ENCODE results near the gene RNF103. TPM values are rescaled to one million over a fixed set of nuclear protein-coding genes. Genes with fewer than 3 reads are reported as not detected.
"Not testable (repeated sequence)": the region's sequence is repeated elsewhere in the genome, so short reads cannot be mapped to it uniquely, and the experiment has no call there.

Gene RNF103
- 10 to 100 TPM; 11.9 to 18.4 TPM for total RNA-seq

GRCh38 chr2:86623494-86624266 lies at the start of gene RNF103:
TSS of gene RNF103 (minus strand) at chr2:86623865. CDS start at chr2:86622886, 979 bp downstream.
- DNase-seq (ENCODE audit: low spot score in 2 of 2) (peak; percentile 92), ATAC-seq (peak; percentile 88 to 92)
- H3K36me3 Mint-ChIP-seq: peaks cover 7 to 15% of the 10 kb centered on the region in 2 donors
- no peaks in the 10 kb centered on the region for H3K9me3 Mint-ChIP-seq
- peak within 1 kb of the TSS; percentile 96 to 99 for H3K27ac Mint-ChIP-seq

- Mint-ChIP-seq H3K27ac (no peak overlapping the region), H3K9me3 (no peaks in the 10 kb centered on the region), H3K36me3 (peaks cover 0 to under 1% of the 10 kb centered on the region in 2 donors)
- DNase-seq (ENCODE audit: low spot score in 2 of 2) (no peak), ATAC-seq (no peak)
Observed at GRCh38 chr2:86673011-86673410, 49.3 kb upstream of the RNF103 start.

GRCh38 chr2:86672027-86672545 lies 48.4 kb upstream of the RNF103 start:
- ATAC-seq (no peak), DNase-seq (ENCODE audit: low spot score in 2 of 2) (no peak)
- no peaks in the 10 kb centered on the region for H3K9me3 Mint-ChIP-seq
- peaks cover 0 to 6% of the 10 kb centered on the region in 2 donors for H3K36me3 Mint-ChIP-seq
- H3K27ac Mint-ChIP-seq: no peak overlapping the region

GRCh38 chr2:86671337-86671981 lies 47.8 kb upstream of the RNF103 start:
- DNase-seq (ENCODE audit: low spot score in 2 of 2): no peak
- no peak for ATAC-seq
- H3K9me3 Mint-ChIP-seq: peaks cover 0 to 5% of the 10 kb centered on the region in 2 donors
- H3K27ac Mint-ChIP-seq: no peak overlapping the region
- H3K36me3 Mint-ChIP-seq: peaks cover 2 to 9% of the 10 kb centered on the region in 2 donors

GRCh38 chr2:86669323-86669722 lies 45.7 kb upstream of the RNF103 start:
- peaks cover 10 to 12% of the 10 kb centered on the region in 2 donors for H3K36me3 Mint-ChIP-seq
- not testable (repeated sequence) for H3K27ac Mint-ChIP-seq; DNase-seq (ENCODE audit: low spot score in 2 of 2); H3K9me3 Mint-ChIP-seq; ATAC-seq

GRCh38 chr2:86661333-86661732 lies 37.7 kb upstream of the RNF103 start:
- DNase-seq (ENCODE audit: low spot score in 2 of 2): no peak
- Mint-ChIP-seq H3K36me3 (peaks cover 7 to 22% of the 10 kb centered on the region in 2 donors), H3K27ac (no peak overlapping the region), H3K9me3 (peaks cover 9 to 13% of the 10 kb centered on the region in 2 donors)
- ATAC-seq: no peak

- DNase-seq (ENCODE audit: low spot score in 2 of 2) (no peak), ATAC-seq (no peak)
- Mint-ChIP-seq H3K36me3 (peaks cover 18 to 20% of the 10 kb centered on the region in 2 donors), H3K9me3 (peaks cover 11 to 16% of the 10 kb centered on the region in 2 donors), H3K27ac (no peak overlapping the region)
Observed at GRCh38 chr2:86650188-86650587, 26.5 kb upstream of the RNF103 start.

- ATAC-seq (no peak), DNase-seq (ENCODE audit: low spot score in 2 of 2) (no peak)
- H3K9me3 Mint-ChIP-seq: peaks cover 11 to 16% of the 10 kb centered on the region in 2 donors
- H3K27ac Mint-ChIP-seq: no peak overlapping the region
- peaks cover 18 to 20% of the 10 kb centered on the region in 2 donors for H3K36me3 Mint-ChIP-seq
Observed at GRCh38 chr2:86649119-86649947, 25.7 kb upstream of the RNF103 start.

GRCh38 chr2:86648681-86649080 lies 25.0 kb upstream of the RNF103 start:
- ATAC-seq (no peak), DNase-seq (ENCODE audit: low spot score in 2 of 2) (no peak)
- peaks cover 18 to 20% of the 10 kb centered on the region in 2 donors for H3K36me3 Mint-ChIP-seq
- peaks cover 11 to 16% of the 10 kb centered on the region in 2 donors for H3K9me3 Mint-ChIP-seq
- no peak overlapping the region for H3K27ac Mint-ChIP-seq

GRCh38 chr2:86646865-86647264 lies 23.2 kb upstream of the RNF103 start:
- H3K27ac Mint-ChIP-seq: no peak overlapping the region
- ATAC-seq: no peak
- no peak for DNase-seq (ENCODE audit: low spot score in 2 of 2)
- H3K36me3 Mint-ChIP-seq: peaks cover 18 to 20% of the 10 kb centered on the region in 2 donors
- peaks cover 11 to 16% of the 10 kb centered on the region in 2 donors for H3K9me3 Mint-ChIP-seq

GRCh38 chr2:86646329-86646728 lies 22.7 kb upstream of the RNF103 start:
- DNase-seq (ENCODE audit: low spot score in 2 of 2) (no peak), ATAC-seq (no peak)
- Mint-ChIP-seq H3K36me3 (peaks cover 18 to 20% of the 10 kb centered on the region in 2 donors), H3K9me3 (peaks cover 11 to 16% of the 10 kb centered on the region in 2 donors), H3K27ac (no peak overlapping the region)

GRCh38 chr2:86645752-86646151 lies 22.1 kb upstream of the RNF103 start:
- no peak for DNase-seq (ENCODE audit: low spot score in 2 of 2)
- Mint-ChIP-seq H3K9me3 (peaks cover 11 to 16% of the 10 kb centered on the region in 2 donors), H3K27ac (no peak overlapping the region), H3K36me3 (peaks cover 18 to 20% of the 10 kb centered on the region in 2 donors)
- ATAC-seq: no peak

- no peak for DNase-seq (ENCODE audit: low spot score in 2 of 2)
- no peak overlapping the region for H3K27ac Mint-ChIP-seq
- H3K9me3 Mint-ChIP-seq: no peaks in the 10 kb centered on the region
- no peak for ATAC-seq
- H3K36me3 Mint-ChIP-seq: no peaks in the 10 kb centered on the region
Observed at GRCh38 chr2:86638712-86639111, 15.0 kb upstream of the RNF103 start.

- ATAC-seq: no peak
- no peak for DNase-seq (ENCODE audit: low spot score in 2 of 2)
- no peaks in the 10 kb centered on the region for H3K9me3 Mint-ChIP-seq
- H3K36me3 Mint-ChIP-seq: no peaks in the 10 kb centered on the region
- H3K27ac Mint-ChIP-seq: no peak overlapping the region
Observed at GRCh38 chr2:86636842-86637241, 13.2 kb upstream of the RNF103 start.

GRCh38 chr2:86634352-86634751 lies 10.7 kb upstream of the RNF103 start:
- Mint-ChIP-seq H3K27ac (no peak overlapping the region), H3K9me3 (no peaks in the 10 kb centered on the region), H3K36me3 (no peaks in the 10 kb centered on the region)
- ATAC-seq: no peak
- DNase-seq (ENCODE audit: low spot score in 2 of 2): no peak

- no peak for DNase-seq (ENCODE audit: low spot score in 2 of 2)
- Mint-ChIP-seq H3K9me3 (no peaks in the 10 kb centered on the region), H3K36me3 (no peaks in the 10 kb centered on the region), H3K27ac (no peak overlapping the region)
- ATAC-seq: no peak
Observed at GRCh38 chr2:86633155-86633651, 9.5 kb upstream of the RNF103 start.
